ENCODE measurements around the gene KDM4B.

Gene KDM4B

DNA sequence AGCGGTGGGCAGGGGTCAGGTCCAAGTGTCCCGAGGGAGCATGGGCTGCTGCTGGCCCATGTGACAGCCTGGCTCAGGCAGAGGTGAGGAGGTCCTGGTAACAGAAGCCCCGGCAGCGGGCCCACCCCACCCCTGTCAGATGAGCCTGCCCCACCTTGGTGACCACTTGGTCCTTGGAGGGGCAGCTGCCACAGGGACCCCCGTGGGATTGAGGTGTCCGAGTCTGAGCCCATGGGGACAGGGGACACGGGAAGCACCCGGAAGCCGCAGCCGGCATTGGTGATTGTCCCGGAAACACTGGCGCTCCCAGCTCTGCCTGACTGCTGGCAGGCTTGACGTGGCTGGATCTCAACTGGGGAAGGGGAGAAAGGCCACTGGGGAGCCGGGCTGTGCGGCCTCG is 149.1 kb downstream of the KDM4B start:
- Histone ChIP-seq H3K36me3 (ENCODE audit: low read depth) (no peaks in the 10 kb centered on the region), H3K4me3 (ENCODE audit: severe bottlenecking) (no peak overlapping the region), H3K27ac (ENCODE audit: poor library complexity, severe bottlenecking) (no peak overlapping the region), H3K4me1 (ENCODE audit: insufficient read depth, poor library complexity, severe bottlenecking) (no peaks in the 10 kb centered on the region), H3K9me3 (ENCODE audit: severe bottlenecking) (no peaks in the 10 kb centered on the region), H3K27me3 (ENCODE audit: insufficient read depth, poor library complexity, severe bottlenecking) (no peaks in the 10 kb centered on the region)
- DNase-seq (ENCODE audit: low spot score), result no peak
- TF ChIP-seq, protein P1, sequence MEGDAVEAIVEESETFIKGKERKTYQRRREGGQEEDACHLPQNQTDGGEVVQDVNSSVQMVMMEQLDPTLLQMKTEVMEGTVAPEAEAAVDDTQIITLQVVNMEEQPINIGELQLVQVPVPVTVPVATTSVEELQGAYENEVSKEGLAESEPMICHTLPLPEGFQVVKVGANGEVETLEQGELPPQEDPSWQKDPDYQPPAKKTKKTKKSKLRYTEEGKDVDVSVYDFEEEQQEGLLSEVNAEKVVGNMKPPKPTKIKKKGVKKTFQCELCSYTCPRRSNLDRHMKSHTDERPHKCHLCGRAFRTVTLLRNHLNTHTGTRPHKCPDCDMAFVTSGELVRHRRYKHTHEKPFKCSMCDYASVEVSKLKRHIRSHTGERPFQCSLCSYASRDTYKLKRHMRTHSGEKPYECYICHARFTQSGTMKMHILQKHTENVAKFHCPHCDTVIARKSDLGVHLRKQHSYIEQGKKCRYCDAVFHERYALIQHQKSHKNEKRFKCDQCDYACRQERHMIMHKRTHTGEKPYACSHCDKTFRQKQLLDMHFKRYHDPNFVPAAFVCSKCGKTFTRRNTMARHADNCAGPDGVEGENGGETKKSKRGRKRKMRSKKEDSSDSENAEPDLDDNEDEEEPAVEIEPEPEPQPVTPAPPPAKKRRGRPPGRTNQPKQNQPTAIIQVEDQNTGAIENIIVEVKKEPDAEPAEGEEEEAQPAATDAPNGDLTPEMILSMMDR (IDR thresholded peaks at IDR 0.05; ENCODE audit: poor library complexity, severe bottlenecking), result no peak
- ATAC-seq (ENCODE audit: low read depth), result no peak

DNA sequence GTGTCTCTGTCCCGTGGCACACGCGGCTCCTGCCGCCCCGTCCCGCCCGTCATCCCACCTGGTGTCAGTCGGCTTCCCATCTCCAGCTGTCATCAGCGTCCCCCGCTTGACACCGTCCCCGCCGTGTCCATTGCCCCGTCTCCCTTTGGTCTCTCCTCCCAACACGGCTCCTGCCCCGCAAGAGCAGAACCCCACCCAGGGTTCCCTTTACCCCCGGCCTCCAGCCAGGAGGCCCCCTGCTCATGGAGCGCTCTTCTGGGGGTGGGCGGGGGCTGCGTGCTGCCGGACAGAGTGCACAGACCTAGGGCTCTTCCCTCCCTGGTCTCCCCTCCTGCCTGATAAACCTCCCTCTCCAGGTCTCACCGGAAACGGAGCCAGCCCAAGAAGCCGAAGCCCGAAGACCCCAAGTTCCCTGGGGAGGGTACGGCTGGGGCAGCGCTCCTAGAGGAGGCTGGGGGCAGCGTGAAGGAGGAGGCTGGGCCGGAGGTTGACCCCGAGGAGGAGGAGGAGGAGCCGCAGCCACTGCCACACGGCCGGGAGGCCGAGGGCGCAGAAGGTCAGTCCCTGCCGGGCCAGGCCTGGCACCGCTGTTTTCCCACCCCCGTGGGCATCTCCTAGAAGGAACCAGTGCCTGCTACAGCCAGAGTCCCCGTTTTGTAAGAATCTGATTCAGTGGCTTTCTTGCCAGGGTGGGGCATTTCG is 150.5 kb downstream of the KDM4B start:
- TF ChIP-seq, protein P1 (IDR thresholded peaks at IDR 0.05; ENCODE audit: poor library complexity, severe bottlenecking), result no peak
- Histone ChIP-seq H3K9me3 (ENCODE audit: severe bottlenecking) (no peaks in the 10 kb centered on the region), H3K27ac (ENCODE audit: poor library complexity, severe bottlenecking) (no peak overlapping the region), H3K27me3 (ENCODE audit: insufficient read depth, poor library complexity, severe bottlenecking) (no peaks in the 10 kb centered on the region), H3K4me1 (ENCODE audit: insufficient read depth, poor library complexity, severe bottlenecking) (no peaks in the 10 kb centered on the region), H3K36me3 (ENCODE audit: low read depth) (no peaks in the 10 kb centered on the region), H3K4me3 (ENCODE audit: severe bottlenecking) (no peak overlapping the region)
- DNase-seq (ENCODE audit: low spot score), result no peak
- no peak for ATAC-seq (ENCODE audit: low read depth)

GRCh38 chr19:5120321-5120720 is 151.4 kb downstream of the KDM4B start:
- DNase-seq (ENCODE audit: low spot score) (no peak), ATAC-seq (ENCODE audit: low read depth) (no peak)
- no peak overlapping the region for H3K4me3 ChIP-seq (ENCODE audit: severe bottlenecking)
- no peaks in the 10 kb centered on the region for H3K9me3 ChIP-seq (ENCODE audit: severe bottlenecking)
- H3K27me3 ChIP-seq (ENCODE audit: insufficient read depth, poor library complexity, severe bottlenecking), result no peaks in the 10 kb centered on the region
- H3K36me3 ChIP-seq (ENCODE audit: low read depth), result no peaks in the 10 kb centered on the region
- TF ChIP-seq, protein P1 (IDR thresholded peaks at IDR 0.05; ENCODE audit: poor library complexity, severe bottlenecking), result no peak
- H3K4me1 ChIP-seq (ENCODE audit: insufficient read depth, poor library complexity, severe bottlenecking), result no peaks in the 10 kb centered on the region
- H3K27ac ChIP-seq (ENCODE audit: poor library complexity, severe bottlenecking), result no peak overlapping the region

DNA sequence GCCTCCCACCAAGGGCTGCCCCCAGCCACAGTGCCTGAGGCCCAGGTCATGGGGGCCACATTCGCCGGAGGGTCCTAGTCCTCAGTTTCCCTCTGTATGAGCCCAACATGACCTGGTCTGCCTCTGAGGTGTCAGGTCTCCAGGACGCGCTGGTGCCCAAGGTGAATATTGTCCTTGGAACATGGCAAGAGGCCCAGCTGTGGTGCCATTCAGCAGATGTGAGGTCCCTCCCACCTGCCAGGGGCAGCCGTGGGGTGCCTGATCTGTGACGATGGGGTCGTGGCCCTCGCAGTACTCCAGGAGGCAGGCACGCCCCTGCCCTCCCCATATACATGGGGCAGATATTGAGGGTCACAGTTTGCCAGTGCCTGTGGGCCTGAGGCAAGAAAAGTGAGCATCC is 151.9 kb downstream of the KDM4B start:
- no peak for ATAC-seq (ENCODE audit: low read depth)
- Histone ChIP-seq H3K4me3 (ENCODE audit: severe bottlenecking) (no peak overlapping the region), H3K9me3 (ENCODE audit: severe bottlenecking) (no peaks in the 10 kb centered on the region), H3K27me3 (ENCODE audit: insufficient read depth, poor library complexity, severe bottlenecking) (no peaks in the 10 kb centered on the region), H3K27ac (ENCODE audit: poor library complexity, severe bottlenecking) (no peak overlapping the region), H3K36me3 (ENCODE audit: low read depth) (no peaks in the 10 kb centered on the region), H3K4me1 (ENCODE audit: insufficient read depth, poor library complexity, severe bottlenecking) (no peaks in the 10 kb centered on the region)
- DNase-seq (ENCODE audit: low spot score), result no peak
- TF ChIP-seq, protein P1 (IDR thresholded peaks at IDR 0.05; ENCODE audit: poor library complexity, severe bottlenecking), result no peak
